NOMO-1 (cell line): Measurements from ENCODE around the gene HSPA8.

Source experiments
- DNase-seq, 2 experiments: peaks; one replicate each; lab custom pipeline; 2025; ENCODE audit not compliant: unreplicated experiment in 2 of 2; lab: John Stamatoyannopoulos, UW

The HSPA8 gene

DNA sequence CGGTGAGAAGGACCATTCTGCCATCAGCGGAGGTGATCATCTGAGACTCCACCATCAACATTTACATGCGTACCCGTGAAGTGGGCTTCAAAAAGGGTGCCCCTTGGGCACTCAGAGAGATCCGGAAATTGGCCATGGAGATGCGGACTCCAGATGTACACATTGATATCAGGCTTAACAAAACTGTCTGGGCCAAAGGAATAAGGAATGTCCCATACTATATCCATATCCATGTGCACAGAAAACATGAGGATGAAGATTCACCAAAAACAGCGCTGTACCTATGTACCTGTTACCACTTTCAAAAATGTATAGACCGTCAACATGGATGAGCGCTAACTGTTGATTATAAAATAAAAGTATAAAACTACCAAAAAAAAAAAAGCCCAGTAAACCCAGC, 10.8 kb downstream of the HSPA8 start:
- no peak for DNase-seq

DNA sequence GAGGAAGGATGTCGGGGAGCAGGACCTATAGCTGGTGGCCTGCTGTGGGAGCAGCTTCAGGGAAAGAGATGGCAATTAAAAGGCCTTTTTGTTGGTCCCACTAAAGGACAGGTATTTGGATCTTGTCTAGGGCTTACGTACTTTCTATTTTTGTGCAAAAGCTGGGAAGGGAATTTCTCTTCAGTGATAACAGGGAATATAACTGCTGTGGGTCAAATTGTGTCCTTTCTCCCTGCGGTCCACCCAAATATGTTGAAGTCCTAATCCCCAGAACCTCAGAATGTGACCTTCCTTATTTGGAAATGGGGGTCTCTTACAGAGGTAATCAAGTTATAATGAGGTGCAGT, 14.0 kb downstream of the HSPA8 start:
- no peak for DNase-seq

DNA sequence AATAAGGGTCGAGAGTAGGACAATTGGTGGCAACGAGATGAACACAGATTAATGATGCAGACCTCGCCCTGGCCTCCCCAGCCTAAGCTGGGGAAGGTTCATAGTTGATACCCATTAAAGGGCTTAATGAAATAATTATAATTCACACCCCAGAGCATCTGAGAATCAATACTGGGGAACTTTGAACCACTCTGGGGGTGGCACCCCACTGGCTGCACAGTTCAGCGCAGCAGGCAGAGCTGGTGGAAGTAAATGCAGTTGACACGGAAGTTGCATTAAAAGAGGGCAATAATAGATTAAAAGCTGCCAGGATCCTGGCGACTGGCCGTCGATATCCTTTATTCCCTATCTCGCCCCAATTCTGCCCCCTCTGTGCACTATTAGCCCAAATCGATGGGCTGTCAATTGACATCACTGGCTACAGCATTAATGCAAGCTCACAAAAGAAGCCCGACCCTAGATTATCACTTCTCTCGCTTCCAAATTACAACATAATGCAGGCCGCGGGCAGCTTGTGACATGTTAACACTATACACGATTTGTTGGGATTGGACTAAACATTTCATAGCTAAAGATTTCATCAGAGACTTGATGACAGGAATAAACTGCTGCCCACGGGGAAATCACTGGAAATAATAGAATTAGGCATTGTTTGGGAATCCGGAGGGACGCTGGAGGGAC, 14.5 kb downstream of the HSPA8 start:
- DNase-seq = no peak

DNA sequence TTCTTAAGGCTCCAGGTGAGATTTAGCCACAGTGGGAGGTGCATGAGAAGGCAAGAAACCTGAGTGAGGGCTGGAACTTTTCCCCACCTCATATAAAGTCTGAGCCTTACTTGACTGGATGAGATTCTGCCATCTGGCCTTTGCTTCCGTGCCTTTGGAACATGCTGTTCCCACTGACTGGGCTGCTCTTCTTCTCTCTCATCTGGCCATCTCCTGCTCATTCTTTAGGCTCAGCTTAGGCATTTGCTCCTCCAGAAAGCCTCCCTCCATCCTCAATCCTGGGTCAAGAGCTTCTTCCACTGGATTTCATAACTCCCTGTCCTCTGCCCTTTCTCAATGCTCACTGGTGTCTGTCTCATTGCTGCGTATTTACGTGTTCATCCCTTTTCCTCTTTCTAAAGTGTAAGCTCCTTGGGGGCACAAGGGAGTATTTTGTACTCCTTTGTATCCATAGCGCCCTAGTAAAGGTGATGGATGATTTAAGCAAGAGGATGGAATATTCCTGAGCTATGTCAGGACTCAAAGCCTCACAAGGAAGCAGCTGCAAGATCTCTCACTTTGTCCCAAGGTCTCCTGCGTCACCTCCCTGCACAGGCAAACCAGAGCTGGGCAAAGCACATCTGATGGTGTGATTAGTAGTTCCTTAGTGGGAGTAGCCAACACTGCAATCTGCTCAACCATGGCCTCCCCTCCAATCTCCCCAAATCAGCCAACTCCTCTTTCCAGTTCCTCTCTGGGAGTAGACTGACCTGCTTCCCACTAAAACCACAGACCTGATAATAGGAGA, 15.3 kb downstream of the HSPA8 start:
- no peak for DNase-seq

DNA sequence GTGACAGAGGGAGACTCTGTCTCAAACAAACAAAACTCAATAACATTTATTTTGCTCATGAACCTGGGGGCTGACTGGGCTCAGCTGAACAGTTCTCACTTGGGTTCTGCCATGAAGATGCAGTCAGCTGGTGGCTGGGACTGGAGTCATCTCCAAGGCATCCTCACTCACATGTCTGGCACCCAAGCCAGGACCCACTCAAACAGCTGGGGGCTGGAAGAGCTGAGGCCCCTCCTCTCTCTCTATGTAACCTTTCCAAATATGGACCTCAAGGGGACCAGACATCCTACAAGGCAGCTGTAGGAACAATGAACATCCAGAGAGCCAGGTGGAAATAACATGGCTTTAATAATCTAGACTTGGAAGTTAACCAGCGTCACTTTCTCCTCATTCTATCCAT, 16.8 kb downstream of the HSPA8 start:
- no peak for DNase-seq

DNA sequence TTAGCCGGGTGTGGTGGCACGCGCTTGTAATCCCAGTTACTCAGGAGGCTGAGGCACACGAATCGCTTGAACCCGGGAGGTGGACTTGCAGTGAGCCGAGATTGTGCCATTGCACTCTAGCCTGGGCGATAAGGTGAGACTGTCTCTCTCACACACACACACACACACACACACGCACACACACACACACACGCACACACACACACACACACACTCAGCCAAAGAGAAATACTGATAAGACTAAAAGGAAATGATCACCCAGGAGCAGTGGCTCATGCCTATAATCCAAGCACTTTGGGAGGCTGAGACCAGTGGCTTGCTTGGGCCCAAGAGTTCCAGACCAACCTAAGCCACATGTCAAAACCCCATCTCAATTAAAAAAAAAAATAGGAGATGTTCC, 20.8 kb downstream of the HSPA8 start:
- DNase-seq = no peak

DNA sequence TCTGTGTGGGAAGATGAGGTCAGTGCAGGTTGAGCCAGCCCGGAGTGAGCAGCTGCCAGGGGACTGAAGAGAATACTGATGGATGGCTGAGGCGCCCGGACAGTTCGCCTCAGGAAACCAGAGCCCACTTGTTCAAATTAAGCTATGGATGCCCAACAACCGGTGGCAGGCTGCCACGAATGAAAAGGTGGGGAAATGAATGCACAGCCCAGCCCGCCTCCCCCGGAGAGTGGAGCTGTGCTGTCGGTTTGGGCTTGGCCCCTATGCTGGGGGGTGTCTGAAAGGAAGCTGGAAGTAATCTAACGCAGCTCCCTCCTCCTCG, 21.9 kb downstream of the HSPA8 start:
- DNase-seq = no peak

DNA sequence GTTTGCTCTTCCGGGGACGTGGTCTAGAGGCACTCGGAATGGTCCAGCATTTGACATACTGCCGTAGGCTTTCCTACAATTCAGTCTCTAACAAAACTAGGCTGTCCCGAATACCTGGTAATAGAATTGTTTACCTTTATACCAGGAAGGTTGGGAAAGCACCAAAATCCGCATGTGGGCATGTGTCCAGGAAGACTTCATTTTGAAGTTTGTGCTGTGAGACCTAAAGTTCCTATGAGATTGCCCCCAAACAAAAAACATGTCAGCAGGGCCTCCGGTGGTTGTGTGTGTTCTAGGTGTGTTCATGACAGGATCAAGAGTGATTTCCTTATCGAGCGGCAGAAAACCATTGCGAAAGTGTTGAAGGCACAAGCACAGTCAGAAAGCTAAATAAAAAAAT, 26.1 kb downstream of the HSPA8 start:
- no peak for DNase-seq

DNA sequence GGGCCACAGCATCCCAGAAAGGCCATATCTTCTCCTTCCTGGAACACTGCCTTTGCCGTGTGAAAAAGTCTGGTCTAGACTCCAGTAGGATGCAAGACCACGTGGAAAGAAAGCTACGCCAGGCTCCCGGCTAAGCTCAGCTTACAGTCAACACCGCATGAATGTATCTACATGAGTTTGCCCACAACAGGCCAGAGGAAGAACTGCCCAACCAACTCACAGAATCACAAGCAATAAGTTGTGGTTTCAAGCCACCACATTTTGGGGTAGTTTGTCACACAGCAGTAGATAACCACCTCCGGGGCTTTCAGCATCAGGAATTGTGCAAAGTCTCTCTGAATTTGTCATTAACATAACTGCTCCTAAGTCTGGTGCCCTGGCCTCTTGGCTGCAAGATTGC, 27.3 kb downstream of the HSPA8 start:
- DNase-seq = peak; percentile 72 to 73

DNA sequence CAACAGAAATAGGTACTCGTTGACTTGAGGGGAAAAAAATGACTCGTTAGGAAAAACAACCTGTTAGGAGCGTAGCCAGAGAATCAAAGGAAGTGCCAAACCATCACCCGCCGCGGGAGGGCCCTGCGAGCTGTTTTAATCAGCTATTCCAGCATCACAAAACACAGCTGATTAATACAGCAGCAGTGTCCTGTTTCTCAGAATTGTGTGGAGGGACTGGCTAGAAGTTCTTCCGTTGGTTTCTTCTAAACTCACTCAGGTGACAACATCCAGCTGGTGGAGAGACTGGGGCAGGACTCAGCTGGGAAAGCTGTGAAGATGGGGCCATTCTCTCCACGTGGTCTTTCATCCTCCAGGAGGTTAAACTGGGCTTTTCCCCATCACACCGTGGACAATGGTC, 28.0 kb downstream of the HSPA8 start:
- DNase-seq = no peak

DNA sequence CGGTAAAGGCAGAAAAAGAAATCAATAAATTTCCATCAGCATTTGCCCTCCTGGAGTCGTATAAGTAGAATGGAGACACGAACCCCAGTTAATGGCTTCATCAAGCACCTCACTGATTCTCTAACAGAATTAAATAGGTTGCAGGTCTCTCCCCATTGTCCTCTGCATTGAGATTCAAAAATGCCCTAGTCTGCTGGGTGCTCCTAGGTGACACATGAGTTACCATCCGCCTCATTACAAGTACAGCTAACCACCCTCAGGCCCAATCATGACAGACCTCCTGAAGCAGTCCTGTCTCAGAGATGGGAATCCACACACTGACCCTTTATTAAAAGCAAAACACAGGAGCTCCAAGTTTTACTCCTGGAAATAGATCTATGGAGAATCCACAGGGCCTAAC, 31.4 kb downstream of the HSPA8 start:
- DNase-seq = no peak

DNA sequence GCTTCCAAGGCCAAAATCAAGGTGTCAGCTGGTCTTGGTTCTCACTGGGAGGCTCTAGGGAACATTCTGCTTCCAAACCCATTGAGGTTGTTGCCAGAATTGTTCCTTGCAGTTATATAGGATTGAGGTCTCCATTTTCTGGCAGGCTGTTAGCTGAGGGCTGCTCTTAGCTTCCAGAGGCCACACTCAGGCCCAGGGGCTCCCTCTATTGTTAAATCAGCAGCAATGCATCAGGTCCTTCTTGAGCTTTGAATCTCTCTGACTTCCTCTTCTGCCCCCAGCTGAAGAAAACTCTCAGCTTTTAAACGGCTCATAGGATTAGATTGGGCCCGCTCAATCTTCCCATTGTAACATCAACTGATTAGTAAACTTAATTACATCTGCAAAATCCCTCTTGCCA, 41.0 kb downstream of the HSPA8 start:
- peak; percentile 69 to 81 for DNase-seq

DNA sequence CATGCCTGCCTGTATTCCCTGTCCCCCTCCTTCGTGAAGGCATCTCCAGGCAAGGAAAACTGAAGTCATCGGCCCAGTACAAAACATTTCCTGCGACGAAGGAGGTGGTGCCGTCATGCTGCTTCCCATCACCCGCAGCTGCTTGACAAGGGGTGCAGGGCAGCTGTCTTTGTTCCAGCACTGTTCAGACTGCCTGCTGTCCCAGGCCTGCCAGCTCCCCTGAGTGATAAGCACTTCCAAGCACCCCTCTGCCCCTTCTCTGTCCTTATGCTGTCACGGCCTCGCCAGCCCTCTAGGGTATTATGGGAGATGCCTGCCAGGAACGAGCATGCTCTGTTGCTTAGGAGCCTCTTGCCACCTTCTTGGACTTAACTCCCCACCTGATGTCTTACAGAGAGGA, 43.2 kb downstream of the HSPA8 start:
- no peak for DNase-seq

DNA sequence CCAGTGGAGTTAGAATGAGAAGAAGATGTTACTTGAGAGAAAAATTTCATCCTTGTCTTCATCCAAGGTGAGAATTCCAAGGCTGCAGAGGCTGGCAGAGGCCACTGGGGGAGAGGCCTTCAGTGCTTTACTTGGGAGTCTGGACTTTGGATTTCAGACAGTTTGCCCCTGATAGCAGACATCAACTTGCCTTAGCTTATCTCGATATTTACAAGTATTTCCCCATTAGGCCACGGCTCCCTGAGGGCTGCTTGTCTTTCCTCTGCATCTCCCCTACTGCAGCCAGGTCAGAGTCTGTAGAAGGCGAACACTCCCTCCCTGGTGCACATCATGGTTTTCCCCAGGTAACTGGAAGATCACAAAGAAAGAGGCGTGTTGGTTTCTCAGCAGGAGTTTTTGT, 50.4 kb downstream of the HSPA8 start:
- DNase-seq = no peak
